Right ventricle myocardium inferior (tissue), 1 donor: Measurements from ENCODE around the gene LCE3E. TPM values are rescaled to one million over a fixed set of nuclear protein-coding genes. Genes with fewer than 3 reads are reported as not detected.
"Not testable (repeated sequence)": the region's sequence is repeated elsewhere in the genome, so short reads cannot be mapped to it uniquely, and the experiment has no call there.

Experiments used
- ATAC-seq: fragments of 200-7000 bp; cut with Tn5 transposase; one replicate; pipeline ENCODE4 v1.9.1; 2020; ENCODE audit warnings: mild to moderate bottlenecking, moderate library complexity
- DNase-seq: peaks from one replicate; pipeline ENCODE4 v3.0.0; 2021; ENCODE audit errors: missing footprints
- intact Hi-C: fragments of 100-400 bp; cut with DNase I; formaldehyde crosslinking; loops from one replicate; pipeline ENCODE4 v1.11.0; 2022
- long read RNA-seq: library from polyadenylated mRNA; unstranded; transcript quantifications from one replicate; pipeline ENCODE4 v2.0.0, GENCODE V29; 2021
- total RNA-seq: library from RNA; stranded (reverse); fragmentation: NEBNext Ultra II Directional; extraction: Animal tissue kit (Norgen Biotek cat#: 25700); gene quantifications from one replicate; pipeline ENCODE4 v1.2.1, GENCODE V29; 2021
- donor health status: DM: no; HTN: yes; CAD: no; lungs with severe emphysema.

LCE3E gene
- not detected for total RNA-seq
- long read RNA-seq, result 0 reads

GRCh38 chr1:152566681-152567080 lies at the start of gene LCE3E:
LCE3E (minus strand) TSS chr1:152566780; CDS start chr1:152566208, 572 bp downstream.
- no peak for DNase-seq
- intact Hi-C loops, result no loop called here
- ATAC-seq, result no peak

GRCh38 chr1:152613511-152613910 lies 46.9 kb upstream of the LCE3E start, which contains the start of gene LCE3B:
LCE3B (plus strand) TSS chr1:152613811; CDS start chr1:152613811, 0 bp downstream.
- no peak for ATAC-seq
- intact Hi-C loops, result no loop called here

GRCh38 chr1:152599934-152600333 lies 33.4 kb upstream of the LCE3E start, which contains the start of gene LCE3C:
LCE3C (plus strand) TSS chr1:152600234; CDS start chr1:152600732, 498 bp downstream.
- ATAC-seq (no peak), DNase-seq (no peak)
- intact Hi-C loops, result no loop called here

More at GRCh38 chr1:152613511-152613910, 46.9 kb upstream of the LCE3E start, which contains the start of gene LCE3B:
- no peak for DNase-seq

GRCh38 chr1:152596986-152597385 lies 30.4 kb upstream of the LCE3E start:
- ATAC-seq, result no peak
- DNase-seq, result no peak
- intact Hi-C loops, result no loop called here

GRCh38 chr1:152585586-152585985 lies 19.0 kb upstream of the LCE3E start:
- ATAC-seq, result no peak
- DNase-seq, result no peak
- intact Hi-C loops, result no loop called here

GRCh38 chr1:152582647-152583046 lies 16.1 kb upstream of the LCE3E start:
- no peak for DNase-seq
- intact Hi-C loops, result no loop called here
- ATAC-seq, result no peak

GRCh38 chr1:152580433-152580832 lies 13.9 kb upstream of the LCE3E start, which contains the start of gene LCE3D:
LCE3D (minus strand) TSS chr1:152580516; CDS start chr1:152579936, 580 bp downstream.
- intact Hi-C loops, result no loop called here
- no peak for ATAC-seq
- no peak for DNase-seq

- DNase-seq, ATAC-seq, intact Hi-C loops: not testable (repeated sequence)
Measured at GRCh38 chr1:152579526-152579925, 12.9 kb upstream of the LCE3E start.

GRCh38 chr1:152577168-152577567 lies 10.6 kb upstream of the LCE3E start:
- intact Hi-C loops, result no loop called here
- DNase-seq (no peak), ATAC-seq (no peak)

GRCh38 chr1:152565535-152566215 lies 905 bp downstream of the LCE3E start:
- intact Hi-C loops, result no loop called here
- ATAC-seq (no peak), DNase-seq (no peak)

GRCh38 chr1:152565115-152565514 lies 1.5 kb downstream of the LCE3E start:
- ATAC-seq (no peak), DNase-seq (no peak)
- intact Hi-C loops, result no loop called here

- DNase-seq, intact Hi-C loops, ATAC-seq: not testable (repeated sequence)
Measured at GRCh38 chr1:152548358-152548757, 18.2 kb downstream of the LCE3E start.

GRCh38 chr1:152546704-152547103 lies 19.9 kb downstream of the LCE3E start:
- ATAC-seq (no peak), DNase-seq (no peak)
- intact Hi-C loops, result no loop called here

- no peak for DNase-seq
- intact Hi-C loops, result no loop called here
- no peak for ATAC-seq
Measured at GRCh38 chr1:152543820-152544219, 22.8 kb downstream of the LCE3E start.

- intact Hi-C loops, result no loop called here
- ATAC-seq (no peak), DNase-seq (no peak)
Measured at GRCh38 chr1:152539901-152540300, 26.7 kb downstream of the LCE3E start.

- DNase-seq (no peak), ATAC-seq (no peak)
- intact Hi-C loops, result no loop called here
Measured at GRCh38 chr1:152537496-152537895, 29.1 kb downstream of the LCE3E start.

GRCh38 chr1:152535774-152536173 lies 30.8 kb downstream of the LCE3E start:
- intact Hi-C loops, result no loop called here
- DNase-seq, result no peak
- ATAC-seq, result no peak

- DNase-seq (no peak), ATAC-seq (no peak)
- intact Hi-C loops, result no loop called here
Measured at GRCh38 chr1:152533327-152533938, 33.1 kb downstream of the LCE3E start.

GRCh38 chr1:152525080-152525641 lies 41.4 kb downstream of the LCE3E start:
- DNase-seq, result no peak
- intact Hi-C loops, result no loop called here
- no peak for ATAC-seq

- DNase-seq, result no peak
- no peak for ATAC-seq
- intact Hi-C loops, result no loop called here
Measured at GRCh38 chr1:152520561-152521090, 46.0 kb downstream of the LCE3E start.
